K562 (cell line): Measurements from ENCODE around the gene METAP2. TPM values are rescaled to one million over a fixed set of nuclear protein-coding genes. Genes with fewer than 3 reads are reported as not detected.
A peak's percentile ranks its signal among the peaks of the same experiment; 100 is the strongest.

Source experiments
- ARID1B ChIP-seq: fragments of 450-650 bp; IDR thresholded peaks from 2 replicates; pipeline ENCODE4 v1.6.1; 2016; ENCODE audit warnings: antibody characterized with exemption, mild to moderate bottlenecking, inconsistent platforms
- BCL6 ChIP-seq: fragments of 250-450 bp; sonication (Bioruptor Pico); IDR thresholded peaks from 2 replicates; pipeline ENCODE4 v1.4.0; 2020
- ELF1 ChIP-seq: fragments of 200-800 bp; sonication (Bioruptor generic); IDR thresholded peaks from 2 replicates; pipeline ENCODE4 v1.6.1; 2016; ENCODE audit warnings: missing genetic modification characterization, missing compliant biosample characterization
- FOXK2 ChIP-seq, 2 experiments: fragments of 450-650 bp; IDR thresholded peaks in 1 of 2; conservative IDR thresholded peaks in 1 of 2; 2 replicates each; pipeline ENCODE4 v1.6.1; 2016; ENCODE audit warnings: low read depth in 2 of 2, mild to moderate bottlenecking in 1 of 2
- GATAD2B ChIP-seq: fragments of 450-650 bp; IDR thresholded peaks from 2 replicates; pipeline ENCODE4 v1.6.1; 2017; ENCODE audit warnings: mild to moderate bottlenecking, borderline replicate concordance
- HDAC2 ChIP-seq: fragments of 450-650 bp; IDR thresholded peaks from 2 replicates; pipeline ENCODE4 v1.6.1; 2016; ENCODE audit warnings: mild to moderate bottlenecking
- KLF16 ChIP-seq: IDR thresholded peaks from 2 replicates; pipeline ENCODE4 v1.6.1; 2016; ENCODE audit warnings: antibody characterized with exemption
- MCM7 ChIP-seq, 2 experiments: fragments of 450-650 bp; IDR thresholded peaks; 2 replicates each; pipeline ENCODE4 v1.6.1; 2016 to 2018
- MIER1 ChIP-seq: fragments of 450-650 bp; IDR thresholded peaks from 2 replicates; pipeline ENCODE4 v1.6.1; 2016; ENCODE audit warnings: antibody characterized with exemption, mild to moderate bottlenecking, low read depth
- MTA2 ChIP-seq: fragments of 450-650 bp; IDR thresholded peaks from 2 replicates; pipeline ENCODE4 v1.6.1; 2016; ENCODE audit warnings: low read depth
- NFIX ChIP-seq: fragments of 250-450 bp; sonication (Bioruptor Pico); IDR thresholded peaks from 2 replicates; pipeline ENCODE4 v1.4.0; 2020; ENCODE audit warnings: low read depth, mild to moderate bottlenecking, moderate library complexity
- PHB2 ChIP-seq: fragments of 450-650 bp; IDR thresholded peaks from 2 replicates; pipeline ENCODE4 v1.6.1; 2017; ENCODE audit warnings: low read depth
- RFX1 ChIP-seq: fragments of 450-650 bp; IDR thresholded peaks from 2 replicates; pipeline ENCODE4 v1.6.1; 2016; ENCODE audit warnings: mild to moderate bottlenecking, moderate library complexity
- SIX5 ChIP-seq, 2 experiments: IDR thresholded peaks; 2 replicates each; pipeline ENCODE4 v1.6.1; 2011; ENCODE audit warnings: low read length in 2 of 2, borderline replicate concordance in 1 of 2, low read depth in 1 of 2, mild to moderate bottlenecking in 1 of 2, moderate library complexity in 1 of 2; ENCODE audit not compliant: insufficient read depth in 1 of 2
- SMARCE1 ChIP-seq: fragments of 450-650 bp; IDR thresholded peaks from 2 replicates; pipeline ENCODE4 v1.7.1; 2016; ENCODE audit warnings: mild to moderate bottlenecking
- SOX6 ChIP-seq: fragments of 450-650 bp; IDR thresholded peaks from 2 replicates; pipeline ENCODE4 v1.6.1; 2014; ENCODE audit warnings: mild to moderate bottlenecking
- TBL1XR1 ChIP-seq, 2 experiments: IDR thresholded peaks; 2 replicates each; pipeline ENCODE4 v1.6.1; 2012; ENCODE audit warnings: improper control_type of control experiment in 2 of 2, low read length in 2 of 2, mild to moderate bottlenecking in 1 of 2
- TEAD1 ChIP-seq, 2 experiments: fragments of 450-650 bp in 1 of 2; sonication (generic) in 1 of 2; formaldehyde crosslinking; IDR thresholded peaks; 2 replicates each; pipeline versions ENCODE4 v1.4.0 to v1.8.0; 2020 to 2022; ENCODE audit warnings: mild to moderate bottlenecking in 2 of 2, missing genetic modification reagents in 1 of 2
- ZHX1 ChIP-seq: fragments of 150-350 bp; conservative IDR thresholded peaks from 2 replicates; pipeline ENCODE4 v1.6.1; 2014; ENCODE audit warnings: low read length
- ZNF696 ChIP-seq: fragments of 250-450 bp; sonication (Bioruptor Pico); conservative IDR thresholded peaks from 2 replicates; pipeline ENCODE4 v1.4.0; 2020; ENCODE audit warnings: mild to moderate bottlenecking, moderate library complexity
- ZZZ3 ChIP-seq: fragments of 450-650 bp; IDR thresholded peaks from 2 replicates; pipeline ENCODE4 v1.6.1; 2016; ENCODE audit warnings: antibody characterized with exemption, mild to moderate bottlenecking, moderate library complexity
- polyA plus RNA-seq, 8 experiments: library from polyadenylated mRNA; depleted of rRNA in 4 of 8; stranded (reverse) in 5 of 8; unstranded in 3 of 8; fragments of >200 nt; fragmentation: Nextera tagmentation in 2 of 8; fragmentation: Illumina TruSeq in 1 of 8; extraction: Ambion mirVana in 2 of 8; extraction: Trizol in 1 of 8; gene quantifications; 2 replicates each; pipeline versions ENCODE4 v1.2.1 to v1.2.3, GENCODE V29; 2011 to 2014; ENCODE audit warnings: inconsistent platforms in 1 of 8, missing spikeins in 1 of 8
- total RNA-seq, 7 experiments: library from RNA; depleted of rRNA in 6 of 7; stranded (reverse); fragments of >200 nt in 6 of 7; fragmentation: Illumina TruSeq in 2 of 7; extraction: Trizol in 2 of 7; gene quantifications; 2 replicates each; pipeline versions ENCODE4 v1.2.1 to v1.2.3, GENCODE V29; 2011 to 2021; ENCODE audit warnings: low replicate concordance in 1 of 7
- TF ChIP-seq, protein P1 (sequence below), 2 experiments: fragments of 450-650 bp; IDR thresholded peaks; 2 replicates each; pipeline ENCODE4 v1.6.1; 2018; ENCODE audit warnings: mild to moderate bottlenecking in 2 of 2, low read depth in 1 of 2; ENCODE audit not compliant: partially characterized antibody in 2 of 2
- TF ChIP-seq, protein P2 (sequence below): fragments of 450-650 bp; IDR thresholded peaks from 2 replicates; pipeline ENCODE4 v1.7.0; 2016; ENCODE audit warnings: borderline replicate concordance

METAP2 gene
- total and polyA plus RNA-seq, 9 of the 15 experiments (the other 6 are each of a cell fraction or from before 2014, with no cell fraction given): 75.5 to 205 (median 164) TPM

DNA sequence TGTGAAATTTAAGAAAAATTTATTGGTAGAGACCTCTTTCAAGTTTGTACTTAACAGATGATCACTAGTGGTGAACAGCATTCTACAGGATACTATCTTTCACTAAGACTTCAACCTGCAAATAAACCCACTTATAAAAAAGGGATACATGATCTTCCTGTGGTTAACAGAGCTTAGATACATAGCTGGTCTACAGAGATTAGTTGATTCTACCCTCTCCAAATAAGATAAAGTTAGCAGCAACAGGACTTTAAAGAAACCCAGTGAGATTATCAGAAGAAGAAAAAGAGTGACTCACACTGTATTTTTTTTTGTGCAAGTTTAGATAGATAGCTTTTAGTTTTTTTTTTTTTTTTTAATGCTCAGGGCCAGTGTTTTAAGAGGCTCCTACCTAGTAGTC is 42.8 kb downstream of the METAP2 start (continued):
- TF ChIP-seq, protein P1, sequence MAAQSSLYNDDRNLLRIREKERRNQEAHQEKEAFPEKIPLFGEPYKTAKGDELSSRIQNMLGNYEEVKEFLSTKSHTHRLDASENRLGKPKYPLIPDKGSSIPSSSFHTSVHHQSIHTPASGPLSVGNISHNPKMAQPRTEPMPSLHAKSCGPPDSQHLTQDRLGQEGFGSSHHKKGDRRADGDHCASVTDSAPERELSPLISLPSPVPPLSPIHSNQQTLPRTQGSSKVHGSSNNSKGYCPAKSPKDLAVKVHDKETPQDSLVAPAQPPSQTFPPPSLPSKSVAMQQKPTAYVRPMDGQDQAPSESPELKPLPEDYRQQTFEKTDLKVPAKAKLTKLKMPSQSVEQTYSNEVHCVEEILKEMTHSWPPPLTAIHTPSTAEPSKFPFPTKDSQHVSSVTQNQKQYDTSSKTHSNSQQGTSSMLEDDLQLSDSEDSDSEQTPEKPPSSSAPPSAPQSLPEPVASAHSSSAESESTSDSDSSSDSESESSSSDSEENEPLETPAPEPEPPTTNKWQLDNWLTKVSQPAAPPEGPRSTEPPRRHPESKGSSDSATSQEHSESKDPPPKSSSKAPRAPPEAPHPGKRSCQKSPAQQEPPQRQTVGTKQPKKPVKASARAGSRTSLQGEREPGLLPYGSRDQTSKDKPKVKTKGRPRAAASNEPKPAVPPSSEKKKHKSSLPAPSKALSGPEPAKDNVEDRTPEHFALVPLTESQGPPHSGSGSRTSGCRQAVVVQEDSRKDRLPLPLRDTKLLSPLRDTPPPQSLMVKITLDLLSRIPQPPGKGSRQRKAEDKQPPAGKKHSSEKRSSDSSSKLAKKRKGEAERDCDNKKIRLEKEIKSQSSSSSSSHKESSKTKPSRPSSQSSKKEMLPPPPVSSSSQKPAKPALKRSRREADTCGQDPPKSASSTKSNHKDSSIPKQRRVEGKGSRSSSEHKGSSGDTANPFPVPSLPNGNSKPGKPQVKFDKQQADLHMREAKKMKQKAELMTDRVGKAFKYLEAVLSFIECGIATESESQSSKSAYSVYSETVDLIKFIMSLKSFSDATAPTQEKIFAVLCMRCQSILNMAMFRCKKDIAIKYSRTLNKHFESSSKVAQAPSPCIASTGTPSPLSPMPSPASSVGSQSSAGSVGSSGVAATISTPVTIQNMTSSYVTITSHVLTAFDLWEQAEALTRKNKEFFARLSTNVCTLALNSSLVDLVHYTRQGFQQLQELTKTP (IDR thresholded peaks at IDR 0.05; ENCODE audit: low read depth in 1 of 2, partially characterized antibody in 2 of 2): peak in 1 of 2 experiments; percentile 42
- TF ChIP-seq TBL1XR1 (IDR thresholded peaks at IDR 0.05; ENCODE audit: low read length in 2 of 2): peak in 1 of 2 experiments; percentile 65; a peak in 1 of 4 replicates
- 0 out of 2 replicates have a peak, but pooled peaks have one; percentile 12 for TF ChIP-seq RFX1
- peak; percentile 77 for TF ChIP-seq SOX6
- TF ChIP-seq BCL6 (CRISPR knock-in tag): no peak
- TF ChIP-seq, protein P2, sequence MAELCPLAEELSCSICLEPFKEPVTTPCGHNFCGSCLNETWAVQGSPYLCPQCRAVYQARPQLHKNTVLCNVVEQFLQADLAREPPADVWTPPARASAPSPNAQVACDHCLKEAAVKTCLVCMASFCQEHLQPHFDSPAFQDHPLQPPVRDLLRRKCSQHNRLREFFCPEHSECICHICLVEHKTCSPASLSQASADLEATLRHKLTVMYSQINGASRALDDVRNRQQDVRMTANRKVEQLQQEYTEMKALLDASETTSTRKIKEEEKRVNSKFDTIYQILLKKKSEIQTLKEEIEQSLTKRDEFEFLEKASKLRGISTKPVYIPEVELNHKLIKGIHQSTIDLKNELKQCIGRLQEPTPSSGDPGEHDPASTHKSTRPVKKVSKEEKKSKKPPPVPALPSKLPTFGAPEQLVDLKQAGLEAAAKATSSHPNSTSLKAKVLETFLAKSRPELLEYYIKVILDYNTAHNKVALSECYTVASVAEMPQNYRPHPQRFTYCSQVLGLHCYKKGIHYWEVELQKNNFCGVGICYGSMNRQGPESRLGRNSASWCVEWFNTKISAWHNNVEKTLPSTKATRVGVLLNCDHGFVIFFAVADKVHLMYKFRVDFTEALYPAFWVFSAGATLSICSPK: no peak
- peak; percentile 99 for TF ChIP-seq SMARCE1
- TF ChIP-seq ZNF696 (CRISPR knock-in tag): no peak
- peak; percentile 85 for TF ChIP-seq MTA2
- no peak for TF ChIP-seq ZZZ3
- TF ChIP-seq MCM7 (IDR thresholded peaks at IDR 0.05): no peak
- TF ChIP-seq ZHX1: no peak
- TF ChIP-seq FOXK2 (conservative IDR thresholded peaks at IDR 0.05 in 1 of 2, IDR thresholded peaks at IDR 0.05 in 1 of 2; ENCODE audit: low read depth in 2 of 2): peak in 1 of 2 experiments; percentile 44; a peak in 1 of 4 replicates
- no peak for TF ChIP-seq SIX5 (IDR thresholded peaks at IDR 0.05; ENCODE audit: borderline replicate concordance in 1 of 2, insufficient read depth in 1 of 2, low read depth in 1 of 2, low read length in 2 of 2)
- 0 out of 2 replicates have a peak, but pooled peaks have one; percentile 28 for TF ChIP-seq PHB2
- TF ChIP-seq TEAD1 (CRISPR knock-in tag; IDR thresholded peaks at IDR 0.05): peak in 1 of 2 experiments; percentile 27; a peak in 1 of 4 replicates
- no peak for TF ChIP-seq ELF1 (tag)
- no peak for TF ChIP-seq NFIX
- no peak for TF ChIP-seq MIER1
- TF ChIP-seq KLF16: peak; percentile 71
- peak; percentile 82; the same call in 1 of the 2 replicates for TF ChIP-seq HDAC2
- TF ChIP-seq GATAD2B: peak; percentile 70; the same call in 1 of the 2 replicates
- peak; percentile 97 for TF ChIP-seq ARID1B
